Esophagus mucosa (tissue), 1 donor: ENCODE measurements around the gene LRP8. TPM values are rescaled to one million over a fixed set of nuclear protein-coding genes. Genes with fewer than 3 reads are reported as not detected.
A peak's percentile ranks its signal among the peaks of the same experiment; 100 is the strongest.

ENCODE experiments used
- ATAC-seq: fragments of 200-7000 bp; cut with Tn5 transposase; one replicate; pipeline ENCODE4 v1.9.1; 2020
- total RNA-seq: library from RNA; stranded (reverse); gene quantifications from one replicate; pipeline ENCODE4 v1.2.4, GENCODE V29; 2023
- donor health status: DM: yes; HTN: yes; CAD: no.

The LRP8 gene
- total RNA-seq, 1 donor from 2014 or later, result 21.0 TPM

GRCh38 chr1:53257454-53258081 is 70.3 kb downstream of the LRP8 start:
- ATAC-seq, result no peak

GRCh38 chr1:53256511-53257453 is 71.1 kb downstream of the LRP8 start:
- peak; percentile 70 for ATAC-seq

GRCh38 chr1:53255031-53255430 is 72.8 kb downstream of the LRP8 start:
- no peak for ATAC-seq

- ATAC-seq, result no peak
Observed at GRCh38 chr1:53254011-53254640, 73.7 kb downstream of the LRP8 start.

- ATAC-seq, result no peak
Observed at GRCh38 chr1:53250325-53250724, 77.5 kb downstream of the LRP8 start.

GRCh38 chr1:53249706-53250105 is 78.2 kb downstream of the LRP8 start:
- ATAC-seq, result no peak

- no peak for ATAC-seq
Observed at GRCh38 chr1:53246261-53247134, 81.4 kb downstream of the LRP8 start.

- ATAC-seq, result no peak
Observed at GRCh38 chr1:53244141-53244540, 83.7 kb downstream of the LRP8 start.

- ATAC-seq, result no peak
Observed at GRCh38 chr1:53242381-53242780, 85.5 kb downstream of the LRP8 start.

GRCh38 chr1:53241828-53242227 is 86.0 kb downstream of the LRP8 start:
- no peak for ATAC-seq

- peak; percentile 97 for ATAC-seq
Observed at GRCh38 chr1:53238197-53239155, 89.4 kb downstream of the LRP8 start, which contains the start of gene MAGOH. MAGOH (minus strand) TSS chr1:53238518; CDS start chr1:53238448, 70 bp downstream.

GRCh38 chr1:53237638-53238037 is 90.2 kb downstream of the LRP8 start:
- no peak for ATAC-seq

GRCh38 chr1:53220962-53221286 is 106.9 kb downstream of the LRP8 start:
- ATAC-seq, result no peak

- peak; percentile 96 for ATAC-seq
Observed at GRCh38 chr1:53220171-53220961, 107.5 kb downstream of the LRP8 start, which contains the start of gene CZIB. CZIB (minus strand) TSS chr1:53220634; CDS start chr1:53220575, 59 bp downstream.

- ATAC-seq, result no peak
Observed at GRCh38 chr1:53219711-53220110, 108.2 kb downstream of the LRP8 start.

- no peak for ATAC-seq
Observed at GRCh38 chr1:53218201-53218600, 109.7 kb downstream of the LRP8 start.

- no peak for ATAC-seq
Observed at GRCh38 chr1:53214376-53214940, 113.4 kb downstream of the LRP8 start.

- no peak for ATAC-seq
Observed at GRCh38 chr1:53210954-53211353, 116.9 kb downstream of the LRP8 start.

- ATAC-seq, result no peak
Observed at GRCh38 chr1:53210352-53210751, 117.5 kb downstream of the LRP8 start.

- no peak for ATAC-seq
Observed at GRCh38 chr1:53207726-53208125, 120.1 kb downstream of the LRP8 start.
